Stimulated activated CD8-positive, alpha-beta memory T cell treated with anti-CD3 and anti-CD28 coated beads, Interleukin-2, amount 100 ng/mL, for 1 hour (primary cell): ENCODE measurements around the gene C9.
"Not testable (repeated sequence)": the region's sequence is repeated elsewhere in the genome, so short reads cannot be mapped to it uniquely, and the experiment has no call there.

Experiments
- DNase-seq, 2 donors: peaks; one replicate each; pipeline ENCODE4 v3.0.0-alpha.2; 2020; ENCODE audit warnings: low read depth in 2 of 2

Gene C9

DNA sequence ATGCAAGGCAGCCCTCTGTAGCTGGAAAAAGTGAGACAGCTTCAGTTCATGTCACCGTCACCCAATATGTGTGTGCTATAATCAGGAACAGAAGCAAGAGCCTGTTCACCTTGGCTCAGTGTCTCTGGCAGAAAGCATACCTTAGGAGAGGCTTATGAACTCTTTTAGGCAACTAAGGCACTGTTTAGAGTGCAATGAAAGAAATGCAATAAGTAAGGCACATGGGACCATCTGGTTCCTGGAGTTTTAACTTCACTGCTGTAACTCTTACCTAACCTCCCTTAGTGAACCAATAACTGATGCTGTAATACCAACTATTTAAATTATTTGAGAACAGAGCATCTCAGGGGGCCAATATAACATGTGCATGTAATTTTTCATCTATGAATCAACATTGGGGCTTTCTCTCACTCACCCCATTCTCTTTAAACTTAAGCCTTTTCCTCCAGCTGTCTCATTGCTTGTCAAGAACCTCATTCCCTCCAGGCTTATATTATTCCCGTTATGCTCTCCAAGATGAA, 32.4 kb downstream of the C9 start:
- DNase-seq, result no peak

DNA sequence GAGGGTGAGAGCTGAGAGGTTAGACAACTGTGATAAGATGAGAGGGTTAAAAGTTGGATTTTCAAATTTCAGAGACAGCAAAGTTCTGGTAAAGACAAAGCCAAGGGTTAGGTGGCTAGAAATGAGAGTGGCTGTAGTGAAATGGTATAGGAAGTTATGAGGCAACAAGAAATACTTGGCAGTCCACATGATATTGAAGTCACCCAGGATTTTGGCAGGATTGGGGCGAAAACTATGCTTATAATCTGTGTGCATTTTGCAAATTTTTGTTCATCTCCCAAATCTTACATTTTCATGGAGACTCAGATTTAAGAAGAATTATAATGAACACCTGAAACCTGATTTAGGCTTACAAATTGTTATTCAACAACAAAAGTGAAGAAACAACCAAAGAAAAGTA, 35.6 kb downstream of the C9 start:
- no peak for DNase-seq

DNA sequence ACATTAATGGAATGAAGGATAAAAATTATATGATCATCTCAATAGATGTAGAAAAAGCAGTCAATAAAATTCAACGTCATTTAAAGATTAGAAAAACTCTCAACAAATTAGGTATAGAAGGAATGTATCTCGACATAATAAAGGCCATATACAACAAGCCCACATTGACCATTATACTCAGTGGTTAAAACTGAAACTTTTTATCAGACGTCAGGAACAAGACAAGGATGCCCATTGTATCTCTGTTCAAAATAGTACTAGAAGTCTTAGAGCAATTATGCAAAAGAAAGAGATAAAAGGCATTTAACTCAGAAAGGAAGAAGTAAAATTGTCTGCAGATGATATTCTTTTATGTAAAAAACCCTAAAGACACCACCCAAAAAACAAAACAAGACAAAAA, 40.8 kb downstream of the C9 start:
- DNase-seq, result no peak

DNA sequence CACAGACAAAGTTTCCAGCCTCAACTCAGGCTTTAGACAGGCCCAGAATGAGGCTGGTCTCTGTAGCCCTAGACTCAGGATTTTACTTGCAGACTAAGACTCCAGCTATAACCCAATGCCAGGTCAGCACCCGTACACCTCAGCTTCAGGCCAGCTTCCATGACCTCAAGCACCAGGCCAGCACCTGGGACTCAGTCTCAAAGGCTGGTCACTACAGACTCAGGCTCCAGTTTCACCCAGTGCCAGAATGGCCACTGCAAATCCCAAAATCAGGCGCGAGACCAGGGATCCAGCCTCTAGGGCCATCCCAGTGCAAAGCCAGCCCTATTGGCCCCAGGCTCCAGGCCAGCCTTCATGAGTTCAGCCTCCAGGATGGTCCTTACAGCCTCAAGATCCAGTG, 44.9 kb downstream of the C9 start:
- no peak for DNase-seq

DNA sequence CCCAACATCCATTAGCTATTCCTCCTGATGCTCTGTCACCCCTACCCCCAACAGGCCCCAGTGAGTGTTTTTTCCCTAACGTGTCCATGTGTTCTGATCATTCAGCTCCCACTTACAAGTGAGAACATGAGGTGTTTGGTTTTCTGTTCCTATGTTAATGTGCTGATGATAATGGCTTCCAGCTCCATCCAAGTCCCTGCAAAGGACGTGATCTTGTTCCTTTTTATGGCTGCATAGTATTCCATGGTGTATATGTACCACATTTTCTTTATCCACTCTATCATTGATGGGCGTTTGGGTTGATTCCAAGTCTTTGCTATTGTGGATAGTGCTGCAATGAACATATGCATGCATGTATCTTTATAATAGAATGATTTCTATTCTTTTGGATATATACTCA, 47.8 kb downstream of the C9 start:
- not testable (repeated sequence) for DNase-seq

DNA sequence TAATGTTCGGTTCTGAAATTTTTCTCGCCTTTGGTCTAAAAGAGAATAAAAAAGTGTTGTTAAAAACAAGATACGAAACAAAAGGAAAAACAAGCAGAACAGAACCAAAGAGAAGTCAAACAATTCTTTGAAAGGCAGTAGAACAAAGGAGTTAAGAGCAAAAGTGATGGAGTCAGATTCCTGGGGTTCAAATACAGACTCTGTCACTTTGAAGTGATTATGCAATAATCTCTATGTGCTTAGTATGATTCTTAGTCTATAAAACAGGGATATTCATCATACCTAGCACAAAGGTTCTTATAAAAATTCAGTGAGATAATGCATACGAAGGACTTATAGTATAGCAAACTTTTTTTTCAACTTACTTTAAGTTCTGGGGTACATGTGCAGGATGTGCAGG, 48.3 kb downstream of the C9 start:
- DNase-seq, result no peak

DNA sequence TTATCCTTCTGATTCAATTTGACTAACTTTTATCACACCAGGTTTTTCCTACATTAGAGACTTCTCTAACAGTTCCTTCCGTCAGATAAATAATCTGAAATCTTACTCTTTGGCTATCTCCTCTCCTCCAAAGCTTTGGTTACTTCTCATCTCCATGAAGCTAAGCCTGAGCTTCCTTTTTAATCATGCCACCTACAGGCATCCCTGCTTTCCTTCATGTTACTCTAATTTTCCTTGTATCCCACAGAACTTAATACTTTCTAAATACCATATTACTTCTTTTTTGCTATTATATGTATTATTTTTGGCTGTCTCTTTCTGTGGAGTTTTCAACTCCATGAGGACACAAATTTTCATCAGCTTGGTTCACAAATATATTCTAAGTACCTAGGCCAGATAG, 49.7 kb downstream of the C9 start:
- no peak for DNase-seq

DNA sequence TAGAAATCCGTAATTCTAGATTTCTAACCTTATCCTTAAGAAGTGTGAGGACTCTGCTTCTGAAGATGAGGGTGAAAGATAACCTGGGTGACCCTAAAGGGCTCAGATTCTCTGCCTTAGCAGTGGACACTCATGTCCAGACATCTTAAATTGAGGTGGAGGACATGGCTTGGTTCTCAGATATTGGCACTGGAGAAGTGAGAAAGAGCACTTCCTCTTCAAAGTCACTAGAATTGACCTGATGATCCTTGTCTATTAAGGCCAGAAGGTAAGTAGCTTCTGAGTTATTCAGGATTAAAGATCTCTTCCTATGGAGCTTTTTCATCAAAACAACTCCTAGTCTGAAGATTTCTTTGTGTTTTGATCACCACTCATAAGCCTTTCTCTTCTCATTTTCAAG, 54.8 kb downstream of the C9 start:
- no peak for DNase-seq

DNA sequence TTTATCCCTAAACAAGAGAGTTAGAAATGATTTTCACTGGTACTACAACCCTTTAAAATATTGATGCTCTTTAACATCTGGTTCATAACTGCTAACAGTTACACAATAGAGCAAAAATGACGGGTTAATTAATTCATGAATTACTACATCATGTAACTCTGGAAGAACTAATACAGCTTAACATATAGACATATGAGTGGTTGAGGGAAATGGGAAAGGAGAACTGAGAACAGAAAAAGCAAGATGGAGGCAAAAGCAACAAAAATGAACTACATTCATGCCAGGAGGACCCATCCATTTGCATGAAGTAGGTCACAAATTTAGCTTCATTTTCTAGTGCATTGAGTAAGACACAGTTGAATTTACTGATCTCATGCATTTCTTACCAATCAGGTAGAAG, 61.8 kb downstream of the C9 start:
- no peak for DNase-seq

DNA sequence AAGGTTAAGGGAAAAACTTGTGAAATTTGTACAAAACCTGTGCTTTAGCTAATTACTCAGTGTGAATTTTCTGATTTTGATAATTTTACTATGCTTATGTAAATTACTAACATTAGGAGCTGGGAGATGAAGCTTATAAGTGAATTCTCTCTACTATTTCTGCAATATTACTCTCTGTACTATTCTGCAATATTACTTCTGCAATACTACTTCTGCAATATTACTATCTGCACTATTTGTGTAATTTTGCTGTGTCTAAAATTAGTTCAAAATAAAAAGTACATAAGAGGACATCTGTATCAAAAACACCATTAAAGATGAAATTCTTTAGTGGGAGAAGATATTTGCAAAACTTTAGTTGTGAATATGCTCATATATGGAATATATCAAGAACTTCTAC, 62.9 kb downstream of the C9 start:
- no peak for DNase-seq

DNA sequence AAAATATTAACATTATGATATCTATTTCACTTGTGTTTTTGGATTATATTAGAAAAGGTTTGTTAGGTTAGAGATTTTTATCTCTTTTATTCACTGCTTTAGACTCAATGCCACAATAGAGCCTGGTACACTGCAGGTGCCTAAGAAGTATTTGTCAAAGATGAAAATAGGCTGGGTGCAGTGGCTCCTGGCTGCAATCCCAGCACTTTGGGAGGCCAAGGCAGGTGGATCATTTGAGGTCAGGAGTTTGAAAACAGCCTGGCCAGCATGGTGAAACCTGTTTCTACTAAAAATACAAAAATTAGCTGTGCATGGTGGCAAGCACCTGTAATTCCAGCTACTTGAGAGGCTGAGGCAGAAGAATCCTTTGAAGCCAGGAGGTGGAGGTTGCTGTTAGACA, 64.3 kb downstream of the C9 start:
- DNase-seq, result no peak

DNA sequence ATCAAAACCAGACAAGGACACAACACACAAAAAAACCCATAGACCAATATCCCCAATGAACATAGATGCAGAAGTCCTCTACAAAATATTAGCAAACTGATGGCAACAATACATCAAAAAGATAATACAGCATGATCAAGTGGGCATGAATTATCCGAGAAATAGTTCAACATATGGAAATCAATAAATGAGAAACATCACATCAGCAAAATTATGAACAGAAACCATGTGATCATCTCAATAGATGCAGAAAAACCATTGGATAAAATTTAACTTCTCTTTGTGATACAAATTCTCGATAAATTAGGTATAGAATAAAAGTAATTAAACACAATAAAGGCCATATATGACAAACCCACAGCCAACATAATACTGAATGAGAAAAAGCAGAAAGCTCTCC, 69.6 kb downstream of the C9 start:
- no peak for DNase-seq

DNA sequence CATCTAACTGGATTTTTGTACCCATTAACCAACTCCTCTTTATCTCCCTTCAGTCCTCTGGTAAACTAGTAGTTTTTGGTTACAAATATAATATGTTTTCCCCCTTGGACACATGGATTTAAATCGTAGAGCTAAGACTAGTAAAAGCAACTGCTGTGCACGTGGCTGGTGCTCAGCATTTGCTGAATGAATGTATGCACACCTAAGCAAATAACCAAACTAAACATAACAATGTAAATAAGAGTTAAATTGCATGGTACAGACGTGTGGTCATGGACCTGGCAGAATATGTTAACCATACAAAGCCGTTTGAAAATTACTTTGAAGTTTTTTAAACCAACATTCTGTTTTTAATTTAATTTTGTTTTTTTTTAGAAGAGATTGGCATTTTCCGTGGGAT, 79.7 kb downstream of the C9 start:
- no peak for DNase-seq

DNA sequence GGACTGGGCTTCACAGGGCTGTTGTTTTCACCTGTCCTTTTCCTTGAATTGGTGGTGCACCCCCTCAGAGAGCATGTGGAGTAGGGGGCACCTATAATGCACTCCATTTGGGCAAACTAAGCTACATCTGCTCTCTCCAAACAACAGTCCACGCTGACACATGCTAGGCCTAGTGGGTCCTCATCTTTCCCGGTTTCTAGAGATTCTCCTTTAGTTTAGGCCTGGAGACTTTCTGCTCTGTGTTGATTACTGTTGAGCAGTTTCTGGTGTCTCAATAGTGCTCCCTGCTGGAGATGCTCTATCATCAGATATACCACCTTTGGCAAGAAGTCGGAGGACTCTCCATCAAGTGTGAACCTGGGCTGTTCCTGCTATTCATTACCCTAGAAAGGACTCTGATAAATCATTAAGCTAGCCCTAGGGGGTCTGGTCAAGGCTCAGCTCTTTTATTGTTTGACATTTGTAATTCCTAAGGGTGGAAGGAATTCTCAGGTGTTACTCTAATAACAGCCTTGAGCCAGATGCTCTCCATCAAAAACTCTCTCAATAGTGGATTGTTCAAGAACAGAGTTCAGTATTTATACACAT, 81.0 kb downstream of the C9 start:
- peak; percentile 17 to 32 for DNase-seq

DNA sequence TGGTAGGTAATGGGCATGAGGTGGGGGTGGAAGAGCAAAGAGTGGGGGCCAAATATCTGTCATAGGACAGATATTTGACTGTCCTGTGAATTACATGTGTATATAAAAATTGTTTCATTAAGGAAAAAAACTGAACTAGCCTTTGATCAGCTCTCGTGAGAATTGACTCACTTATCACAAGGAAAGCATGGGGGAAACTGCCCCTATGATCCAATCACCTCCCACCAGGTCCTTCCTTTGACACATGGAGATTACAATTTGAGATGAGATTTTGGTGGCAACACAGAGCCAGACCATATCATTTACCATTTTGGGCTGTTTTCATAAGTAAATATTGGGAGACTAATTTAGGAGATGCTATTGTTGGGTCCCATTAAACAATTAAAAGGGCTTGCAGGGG, 81.7 kb downstream of the C9 start:
- DNase-seq, result no peak

DNA sequence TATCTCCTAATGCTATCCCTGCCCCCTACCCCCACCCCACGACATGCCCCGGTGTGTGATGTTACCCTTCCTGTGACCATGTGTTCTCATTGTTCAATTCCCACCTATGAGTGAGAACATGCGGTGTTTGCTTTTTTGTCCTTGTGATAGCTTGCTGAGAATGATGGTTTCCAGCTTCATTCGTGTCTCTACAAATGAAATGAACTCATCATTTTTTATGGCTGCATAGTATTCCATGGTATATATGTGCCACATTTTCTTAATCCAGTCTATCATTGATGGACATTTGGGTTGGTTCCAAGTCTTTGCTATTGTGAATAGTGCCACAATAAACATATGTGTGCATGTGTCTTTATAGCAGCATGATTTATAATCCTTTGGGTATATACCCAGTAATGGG, 88.4 kb downstream of the C9 start:
- not testable (repeated sequence) for DNase-seq

DNA sequence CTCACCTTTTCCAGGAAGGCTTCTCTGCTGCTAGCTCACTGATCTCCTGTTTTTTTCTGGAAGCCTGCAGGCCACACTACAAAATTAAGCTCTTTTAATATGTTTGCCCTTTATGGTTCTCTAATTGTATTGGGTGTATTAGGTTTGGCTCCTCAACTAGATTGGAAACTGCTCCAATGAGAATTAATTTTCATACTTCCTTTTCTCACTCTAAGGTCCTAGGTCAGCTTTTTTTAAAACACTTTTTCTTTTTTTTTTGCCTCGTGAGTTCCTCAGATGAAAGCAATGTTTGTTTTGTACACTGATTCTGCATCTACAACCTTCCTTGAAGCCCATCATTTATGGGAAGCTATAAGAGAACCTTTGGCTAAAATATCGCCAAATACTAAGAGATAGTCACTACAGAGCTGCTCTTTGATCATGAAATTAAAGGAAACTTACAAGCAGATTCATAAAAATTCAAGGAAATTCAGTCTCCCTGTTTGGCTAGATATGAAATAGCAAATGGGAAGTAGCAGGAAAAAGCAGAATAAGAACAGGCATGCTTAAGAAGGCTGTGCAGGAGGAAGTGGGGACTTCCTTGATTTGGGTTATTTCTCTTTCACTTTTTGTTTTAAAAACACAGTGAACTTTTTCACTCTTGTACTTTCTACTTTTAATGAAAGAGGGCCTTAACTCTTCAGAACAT, 89.8 kb downstream of the C9 start:
- no peak for DNase-seq

DNA sequence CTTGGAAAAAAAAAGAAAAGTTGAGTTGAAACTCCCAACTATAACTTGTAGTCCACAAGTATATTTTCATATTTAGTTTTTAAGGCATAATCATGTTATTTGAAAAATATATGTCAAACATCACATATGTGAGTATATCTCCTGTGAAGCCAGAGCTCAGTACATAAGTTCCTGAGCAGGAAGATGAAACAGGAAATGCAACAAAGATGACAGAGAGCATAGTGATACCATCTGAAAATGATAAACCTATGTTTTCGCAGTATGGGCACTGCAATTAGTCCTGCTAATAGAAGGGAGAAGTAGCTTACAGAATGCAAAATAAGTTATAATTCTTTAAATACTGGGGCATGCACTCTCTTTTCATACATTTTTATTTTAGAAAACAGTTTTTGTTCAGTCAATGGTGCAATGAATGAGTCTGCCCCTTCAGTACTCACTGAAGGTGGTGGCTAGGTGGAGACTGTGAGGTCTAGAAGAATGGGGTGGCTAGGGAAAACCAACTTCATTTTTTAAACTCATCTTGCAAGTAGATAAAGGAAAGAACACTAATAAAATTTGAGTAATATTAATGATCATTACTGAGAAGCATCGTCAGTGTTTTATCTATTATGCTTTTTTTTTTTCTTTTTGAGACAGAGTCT, 90.9 kb downstream of the C9 start:
- no peak for DNase-seq

DNA sequence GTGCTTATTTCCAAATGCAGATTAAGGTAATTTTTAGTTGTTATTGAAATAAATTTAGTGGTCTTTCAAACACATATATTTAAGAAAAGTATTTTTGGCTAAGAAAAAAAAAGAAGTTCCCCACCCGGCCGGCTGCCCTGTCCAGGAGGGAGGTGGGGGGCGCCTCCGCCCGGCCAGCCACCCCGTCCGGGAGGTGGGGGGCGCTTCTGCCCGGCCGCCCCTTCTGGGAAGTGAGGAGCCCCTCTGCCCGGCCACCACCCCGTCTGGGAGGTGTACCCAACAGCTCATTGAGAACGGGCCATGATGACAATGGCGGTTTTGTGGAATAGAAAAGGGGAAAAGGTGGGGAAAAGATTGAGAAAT, 91.4 kb downstream of the C9 start:
- not testable (repeated sequence) for DNase-seq

DNA sequence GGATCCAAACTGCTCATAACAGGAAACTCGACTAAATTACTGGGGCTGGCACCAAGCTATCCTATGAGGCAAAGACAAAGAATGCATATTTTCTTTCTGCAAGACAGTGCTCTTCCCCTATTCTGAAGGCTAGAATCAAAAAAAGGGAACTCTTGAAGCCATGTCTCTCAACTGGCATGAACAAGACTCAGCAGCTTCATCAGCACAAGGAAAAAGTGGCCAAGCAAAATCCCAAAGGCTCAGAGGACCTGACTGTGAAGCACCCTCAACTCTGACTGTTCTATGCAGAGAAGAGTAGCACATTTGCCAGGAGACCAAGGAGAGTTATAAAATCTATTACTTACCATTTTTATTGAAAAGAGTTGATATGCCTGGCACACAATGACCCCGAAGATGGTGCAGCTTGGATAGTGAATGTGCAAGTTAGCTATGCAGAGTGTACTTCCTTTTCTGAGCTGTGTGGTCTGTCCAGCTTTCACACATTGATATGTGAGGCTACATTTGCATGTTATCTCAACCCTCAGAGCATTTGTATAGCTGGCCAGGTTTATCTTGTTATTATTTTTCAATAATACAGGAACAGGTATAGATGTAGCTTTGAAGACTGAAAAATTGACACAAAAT, 94.0 kb downstream of the C9 start:
- DNase-seq, result no peak

DNA sequence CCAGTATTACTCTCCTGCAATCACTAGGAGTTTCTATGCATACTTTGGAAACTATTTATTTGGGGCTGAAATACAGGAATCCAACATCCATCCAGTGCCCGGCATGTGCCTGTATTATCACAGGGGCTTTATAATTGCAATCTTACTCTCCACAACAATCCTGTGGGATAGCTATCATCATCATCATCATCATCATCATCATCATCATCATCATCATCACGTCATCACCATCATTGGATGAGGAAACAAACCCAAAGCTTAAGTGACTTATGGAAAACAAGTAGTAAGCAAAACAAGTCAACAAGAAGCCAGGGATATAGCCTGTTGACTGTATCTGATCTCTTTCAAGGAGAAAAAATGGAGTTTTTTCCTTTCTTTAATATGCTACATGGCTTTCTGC, 97.1 kb downstream of the C9 start:
- DNase-seq, result no peak

DNA sequence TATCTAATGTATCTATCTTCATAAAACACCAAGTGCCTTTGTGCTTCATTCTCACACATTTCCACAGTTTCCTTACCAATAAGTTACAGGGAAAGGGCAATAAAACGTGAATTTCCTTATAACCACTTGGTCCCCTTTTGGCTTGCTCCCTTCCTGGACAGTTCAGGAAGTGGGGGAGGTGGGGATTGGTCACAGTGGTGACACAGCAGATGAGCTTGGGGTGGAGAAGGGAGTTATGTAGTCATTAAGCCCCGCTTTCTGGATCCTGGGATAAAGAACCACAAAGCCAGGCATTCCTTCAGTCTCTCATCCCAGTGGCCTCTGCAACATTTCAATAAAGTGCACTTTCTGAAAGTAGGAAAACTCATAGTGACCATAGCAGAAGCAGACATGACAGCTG, 97.9 kb downstream of the C9 start:
- DNase-seq, result no peak

DNA sequence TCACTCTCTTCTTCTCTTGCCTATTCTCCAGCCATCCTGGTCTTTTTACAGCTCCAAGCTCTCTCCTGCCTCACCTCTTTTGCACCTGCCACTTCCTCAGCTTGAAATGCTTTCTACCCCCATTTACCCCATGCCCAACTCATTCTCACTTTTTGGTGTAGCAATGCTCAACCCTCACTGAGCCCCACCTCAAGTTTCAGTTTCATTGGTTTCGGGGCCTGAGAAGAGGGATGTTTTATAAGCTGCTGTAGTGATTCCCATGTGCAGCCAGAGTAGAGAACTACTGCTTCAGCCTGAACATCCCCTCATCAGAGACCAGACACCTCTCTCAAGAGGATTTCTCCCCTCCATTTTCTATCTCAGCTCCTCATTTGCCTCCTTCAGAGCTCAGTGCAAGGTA, 99.8 kb downstream of the C9 start:
- no peak for DNase-seq
